ENCODE results near the gene LGI2.
"Not testable (repeated sequence)": the region's sequence is repeated elsewhere in the genome, so short reads cannot be mapped to it uniquely, and the experiment has no call there.

DNA sequence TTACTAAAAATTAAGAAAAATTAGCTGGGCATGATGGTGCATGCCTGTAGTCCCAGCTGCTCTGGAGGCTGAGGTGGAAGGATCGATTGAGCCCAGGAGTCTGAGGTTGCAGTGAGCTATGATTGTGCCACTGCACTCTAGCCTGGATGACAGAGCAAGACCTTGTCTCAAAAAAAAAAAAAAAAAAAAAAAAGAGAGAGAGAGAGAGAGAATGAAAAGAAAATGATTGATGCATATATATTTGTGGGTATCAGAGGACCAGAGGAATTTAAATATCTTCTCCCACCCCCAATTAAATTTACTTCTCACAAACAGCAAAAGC lies 16.1 kb downstream of the LGI2 start:
- not testable (repeated sequence) for TF ChIP-seq SIN3A (IDR thresholded peaks at IDR 0.05; ENCODE audit: borderline replicate concordance in 2 of 2, control insufficient read depth in 1 of 2, low read depth in 2 of 2, low read length in 2 of 2); KAT8 (IDR thresholded peaks at IDR 0.05; ENCODE audit: low read depth); POLR2AphosphoS5 (IDR thresholded peaks at IDR 0.05; ENCODE audit: control insufficient read depth, insufficient read depth, low read depth, low read length); SREBF2 (CRISPR knock-in tag; IDR thresholded peaks at IDR 0.05); SRSF7 (optimal IDR thresholded peaks at IDR 0.05; ENCODE audit: low read depth, low read length)
- TF ChIP-seq, protein P1, sequence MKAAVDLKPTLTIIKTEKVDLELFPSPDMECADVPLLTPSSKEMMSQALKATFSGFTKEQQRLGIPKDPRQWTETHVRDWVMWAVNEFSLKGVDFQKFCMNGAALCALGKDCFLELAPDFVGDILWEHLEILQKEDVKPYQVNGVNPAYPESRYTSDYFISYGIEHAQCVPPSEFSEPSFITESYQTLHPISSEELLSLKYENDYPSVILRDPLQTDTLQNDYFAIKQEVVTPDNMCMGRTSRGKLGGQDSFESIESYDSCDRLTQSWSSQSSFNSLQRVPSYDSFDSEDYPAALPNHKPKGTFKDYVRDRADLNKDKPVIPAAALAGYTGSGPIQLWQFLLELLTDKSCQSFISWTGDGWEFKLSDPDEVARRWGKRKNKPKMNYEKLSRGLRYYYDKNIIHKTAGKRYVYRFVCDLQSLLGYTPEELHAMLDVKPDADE (conservative IDR thresholded peaks at IDR 0.05; ENCODE audit: control insufficient read depth, low read depth, low read length): not testable (repeated sequence)
- TF ChIP-seq, protein P2, sequence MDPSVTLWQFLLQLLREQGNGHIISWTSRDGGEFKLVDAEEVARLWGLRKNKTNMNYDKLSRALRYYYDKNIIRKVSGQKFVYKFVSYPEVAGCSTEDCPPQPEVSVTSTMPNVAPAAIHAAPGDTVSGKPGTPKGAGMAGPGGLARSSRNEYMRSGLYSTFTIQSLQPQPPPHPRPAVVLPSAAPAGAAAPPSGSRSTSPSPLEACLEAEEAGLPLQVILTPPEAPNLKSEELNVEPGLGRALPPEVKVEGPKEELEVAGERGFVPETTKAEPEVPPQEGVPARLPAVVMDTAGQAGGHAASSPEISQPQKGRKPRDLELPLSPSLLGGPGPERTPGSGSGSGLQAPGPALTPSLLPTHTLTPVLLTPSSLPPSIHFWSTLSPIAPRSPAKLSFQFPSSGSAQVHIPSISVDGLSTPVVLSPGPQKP (CRISPR knock-in tag; IDR thresholded peaks at IDR 0.05): not testable (repeated sequence)
- TF ChIP-seq, protein P3, sequence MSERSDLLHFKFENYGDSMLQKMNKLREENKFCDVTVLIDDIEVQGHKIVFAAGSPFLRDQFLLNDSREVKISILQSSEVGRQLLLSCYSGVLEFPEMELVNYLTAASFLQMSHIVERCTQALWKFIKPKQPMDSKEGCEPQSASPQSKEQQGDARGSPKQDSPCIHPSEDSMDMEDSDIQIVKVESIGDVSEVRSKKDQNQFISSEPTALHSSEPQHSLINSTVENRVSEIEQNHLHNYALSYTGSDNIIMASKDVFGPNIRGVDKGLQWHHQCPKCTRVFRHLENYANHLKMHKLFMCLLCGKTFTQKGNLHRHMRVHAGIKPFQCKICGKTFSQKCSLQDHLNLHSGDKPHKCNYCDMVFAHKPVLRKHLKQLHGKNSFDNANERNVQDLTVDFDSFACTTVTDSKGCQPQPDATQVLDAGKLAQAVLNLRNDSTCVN (CRISPR knock-in tag; IDR thresholded peaks at IDR 0.05): not testable (repeated sequence)
- TF ChIP-seq, protein P4, sequence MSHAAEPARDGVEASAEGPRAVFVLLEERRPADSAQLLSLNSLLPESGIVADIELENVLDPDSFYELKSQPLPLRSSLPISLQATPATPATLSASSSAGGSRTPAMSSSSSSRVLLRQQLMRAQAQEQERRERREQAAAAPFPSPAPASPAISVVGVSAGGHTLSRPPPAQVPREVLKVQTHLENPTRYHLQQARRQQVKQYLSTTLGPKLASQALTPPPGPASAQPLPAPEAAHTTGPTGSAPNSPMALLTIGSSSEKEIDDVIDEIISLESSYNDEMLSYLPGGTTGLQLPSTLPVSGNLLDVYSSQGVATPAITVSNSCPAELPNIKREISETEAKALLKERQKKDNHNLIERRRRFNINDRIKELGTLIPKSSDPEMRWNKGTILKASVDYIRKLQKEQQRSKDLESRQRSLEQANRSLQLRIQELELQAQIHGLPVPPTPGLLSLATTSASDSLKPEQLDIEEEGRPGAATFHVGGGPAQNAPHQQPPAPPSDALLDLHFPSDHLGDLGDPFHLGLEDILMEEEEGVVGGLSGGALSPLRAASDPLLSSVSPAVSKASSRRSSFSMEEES (CRISPR knock-in tag; IDR thresholded peaks at IDR 0.05): not testable (repeated sequence)
